HL-60 (cell line): ENCODE results near the gene EREG.
A peak's percentile ranks its signal among the peaks of the same experiment; 100 is the strongest.

ENCODE experiments used
- DNase-seq, 2 experiments: peaks; one replicate each; pipeline ENCODE4 v3.0.0-alpha.2; 2010 to 2020; ENCODE audit warnings: low read depth in 1 of 2, low spot score in 1 of 2
- H3K27ac ChIP-seq: fragments of 250-450 bp; sonication (Bioruptor Pico); replicated peaks from 2 replicates; pipeline ENCODE4 v1.5.1; 2020; ENCODE audit warnings: mild to moderate bottlenecking, moderate library complexity
- H3K27me3 ChIP-seq: fragments of 250-450 bp; sonication (Bioruptor Pico); 2 replicates; pipeline ENCODE4 v1.5.1; 2021; ENCODE audit warnings: mild to moderate bottlenecking, moderate library complexity; ENCODE audit not compliant: insufficient read depth, poor library complexity, severe bottlenecking
- H3K4me3 ChIP-seq: replicated peaks from 2 replicates; pipeline ENCODE4 v1.5.1; 2011; ENCODE audit warnings: mild to moderate bottlenecking, control low read depth, low read length; ENCODE audit not compliant: insufficient read depth
- GABPA ChIP-seq: IDR thresholded peaks from 2 replicates; pipeline ENCODE4 v1.6.1; 2012; ENCODE audit warnings: low read depth
- POLR2AphosphoS5 ChIP-seq: IDR thresholded peaks from 2 replicates; pipeline ENCODE4 v1.6.1; 2012; ENCODE audit warnings: low read depth
- REST ChIP-seq: IDR thresholded peaks from 2 replicates; pipeline ENCODE4 v1.6.1; 2012; ENCODE audit warnings: low read depth; ENCODE audit not compliant: insufficient replicate concordance
- SPI1 ChIP-seq: IDR thresholded peaks from 2 replicates; pipeline ENCODE4 v1.6.1; 2012; ENCODE audit warnings: low read depth, mild to moderate bottlenecking, borderline replicate concordance
- TF ChIP-seq, protein P1 (sequence below): IDR thresholded peaks from one replicate; pipeline ENCODE4 v1.5.1; 2011; ENCODE audit warnings: low read length, control low read depth, inconsistent platforms; ENCODE audit not compliant: insufficient read depth

The EREG gene

GRCh38 chr4:74428276-74428675, 63.3 kb downstream of the EREG start:
- Histone ChIP-seq H3K4me3 (no peak overlapping the region), H3K27me3 (no peaks in the 10 kb centered on the region), H3K27ac (no peak overlapping the region)
- TF ChIP-seq GABPA (no peak), REST (no peak), SPI1 (no peak), POLR2AphosphoS5 (no peak)
- TF ChIP-seq, protein P1, sequence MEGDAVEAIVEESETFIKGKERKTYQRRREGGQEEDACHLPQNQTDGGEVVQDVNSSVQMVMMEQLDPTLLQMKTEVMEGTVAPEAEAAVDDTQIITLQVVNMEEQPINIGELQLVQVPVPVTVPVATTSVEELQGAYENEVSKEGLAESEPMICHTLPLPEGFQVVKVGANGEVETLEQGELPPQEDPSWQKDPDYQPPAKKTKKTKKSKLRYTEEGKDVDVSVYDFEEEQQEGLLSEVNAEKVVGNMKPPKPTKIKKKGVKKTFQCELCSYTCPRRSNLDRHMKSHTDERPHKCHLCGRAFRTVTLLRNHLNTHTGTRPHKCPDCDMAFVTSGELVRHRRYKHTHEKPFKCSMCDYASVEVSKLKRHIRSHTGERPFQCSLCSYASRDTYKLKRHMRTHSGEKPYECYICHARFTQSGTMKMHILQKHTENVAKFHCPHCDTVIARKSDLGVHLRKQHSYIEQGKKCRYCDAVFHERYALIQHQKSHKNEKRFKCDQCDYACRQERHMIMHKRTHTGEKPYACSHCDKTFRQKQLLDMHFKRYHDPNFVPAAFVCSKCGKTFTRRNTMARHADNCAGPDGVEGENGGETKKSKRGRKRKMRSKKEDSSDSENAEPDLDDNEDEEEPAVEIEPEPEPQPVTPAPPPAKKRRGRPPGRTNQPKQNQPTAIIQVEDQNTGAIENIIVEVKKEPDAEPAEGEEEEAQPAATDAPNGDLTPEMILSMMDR: no peak
- DNase-seq: no peak

GRCh38 chr4:74431113-74431826, 66.3 kb downstream of the EREG start:
- peak; percentile 77 to 85 for DNase-seq
- peak overlapping the region; percentile 81 for H3K27ac ChIP-seq

GRCh38 chr4:74433043-74433442, 68.1 kb downstream of the EREG start:
- Histone ChIP-seq H3K4me3 (no peak overlapping the region), H3K27ac (0 out of 2 replicates have a peak overlapping the region, but pooled peaks have one; percentile 7), H3K27me3 (no peaks in the 10 kb centered on the region)
- no peak for DNase-seq
- TF ChIP-seq GABPA: no peak
- TF ChIP-seq SPI1: no peak
- TF ChIP-seq, protein P1: no peak
- no peak for TF ChIP-seq POLR2AphosphoS5
- TF ChIP-seq REST: no peak

More at GRCh38 chr4:74431113-74431826, 66.3 kb downstream of the EREG start:
- TF ChIP-seq GABPA: no peak
- peak; percentile 58; the same call in 1 of the 2 replicates for TF ChIP-seq SPI1
- TF ChIP-seq, protein P1: no peak
- TF ChIP-seq POLR2AphosphoS5: peak; percentile 71; the same call in 1 of the 2 replicates
- TF ChIP-seq REST: no peak
- H3K4me3 ChIP-seq: no peak overlapping the region
- no peaks in the 10 kb centered on the region for H3K27me3 ChIP-seq
